OCI-LY7 (cell line): Measurements from ENCODE around the gene P3H3. TPM values are rescaled to one million over a fixed set of nuclear protein-coding genes. Genes with fewer than 3 reads are reported as not detected.
A peak's percentile ranks its signal among the peaks of the same experiment; 100 is the strongest.

ENCODE experiments used
- BruUV-seq: library from RNA; stranded (reverse); fragments of 400-500 nt; replicated peaks from 2 replicates; lab custom pipeline; 2021; lab: Mats Ljungman, UMichigan
- CTCF ChIA-PET: fragments of 300-600 bp; sonication (Branson Sonifier 250); formaldehyde crosslinking; loops from one replicate; lab custom pipeline; 2022; ENCODE audit warnings: antibody characterized with exemption; ENCODE audit not compliant: unreplicated experiment; lab: Charles Lee
- POLR2A ChIA-PET: fragments of 300-600 bp; sonication (Branson Sonifier 250); formaldehyde crosslinking; loops from one replicate; lab custom pipeline; 2022; ENCODE audit warnings: antibody characterized with exemption; lab: Charles Lee
- DNase-seq: peaks from one replicate; pipeline ENCODE4 v3.0.0-alpha.2; 2015; ENCODE audit warnings: low spot score
- H2AFZ ChIP-seq: fragments of 200-600 bp; sonication (generic), shearing (Covaris generic); 2 replicates; pipeline ENCODE4 v1.6.1; 2014; ENCODE audit warnings: mild to moderate bottlenecking, antibody characterized with exemption, low read length, moderate library complexity
- H3K27ac ChIP-seq: fragments of 200-600 bp; sonication (generic); 2 replicates; pipeline ENCODE4 v1.5.1; 2014; ENCODE audit warnings: mixed run types, low read depth, mild to moderate bottlenecking, moderate library complexity, low read length, inconsistent platforms; ENCODE audit not compliant: poor library complexity, severe bottlenecking
- H3K36me3 ChIP-seq: fragments of 200-600 bp; sonication (generic); 2 replicates; pipeline ENCODE4 v1.6.1; 2014; ENCODE audit warnings: mild to moderate bottlenecking, antibody characterized with exemption, low read length, moderate library complexity, mixed read lengths; ENCODE audit not compliant: insufficient read depth
- H3K4me1 ChIP-seq: fragments of 200-600 bp; sonication (generic); 2 replicates; pipeline ENCODE4 v1.5.1; 2014; ENCODE audit warnings: mild to moderate bottlenecking, low read length; ENCODE audit not compliant: insufficient read depth, poor library complexity, severe bottlenecking
- H3K4me2 ChIP-seq: fragments of 200-600 bp; sonication (generic); 2 replicates; pipeline ENCODE4 v1.6.1; 2014; ENCODE audit warnings: mild to moderate bottlenecking, low read length
- H3K4me3 ChIP-seq: fragments of 200-600 bp; sonication (generic); 2 replicates; pipeline ENCODE4 v1.5.1; 2014; ENCODE audit warnings: mild to moderate bottlenecking, low read depth, low read length; ENCODE audit not compliant: poor library complexity, severe bottlenecking
- H3K79me2 ChIP-seq: fragments of 200-600 bp; sonication (generic); 2 replicates; pipeline ENCODE4 v1.6.1; 2016; ENCODE audit warnings: low read depth, mild to moderate bottlenecking, low read length, moderate library complexity, mixed read lengths; ENCODE audit not compliant: insufficient read depth
- H3K9me2 ChIP-seq: fragments of 200-600 bp; sonication (generic); 2 replicates; pipeline ENCODE4 v1.6.1; 2016; ENCODE audit warnings: mild to moderate bottlenecking, low read length, mixed read lengths; ENCODE audit not compliant: insufficient read depth
- H3K9me3 ChIP-seq: fragments of 200-600 bp; sonication (generic); 2 replicates; pipeline ENCODE4 v1.6.1; 2014; ENCODE audit warnings: mild to moderate bottlenecking, mixed run types, low read length, mixed read lengths
- H4K20me1 ChIP-seq: fragments of 200-600 bp; sonication (generic); 2 replicates; pipeline ENCODE4 v1.6.1; 2014; ENCODE audit warnings: mild to moderate bottlenecking, antibody characterized with exemption, low read length, moderate library complexity, mixed read lengths; ENCODE audit not compliant: insufficient read depth
- EZH2phosphoT487 ChIP-seq: fragments of 200-600 bp; sonication (generic); IDR thresholded peaks from 2 replicates; pipeline ENCODE4 v1.6.1; 2018; ENCODE audit warnings: low read depth, borderline replicate concordance, mild to moderate bottlenecking, mixed run types, antibody characterized with exemption, low read length, moderate library complexity, mixed read lengths
- intact Hi-C: fragments of 100-400 bp; cut with micrococcal nuclease; formaldehyde crosslinking; loops from one replicate; pipeline ENCODE4 v1.10.0; 2022; ENCODE audit not compliant: unreplicated experiment
- total RNA-seq, 2 experiments: library from RNA; depleted of rRNA in 1 of 2; stranded (reverse); fragments of >200 nt in 1 of 2; shearing (Covaris generic) in 1 of 2; gene quantifications; 2 replicates each; pipeline ENCODE4 v1.2.3, GENCODE V29; 2014 to 2022
- TF ChIP-seq, protein P1 (sequence below): fragments of 200-600 bp; sonication (generic); conservative IDR thresholded peaks from 2 replicates; pipeline ENCODE4 v1.5.1; 2014; ENCODE audit warnings: mild to moderate bottlenecking, antibody characterized with exemption, low read length, moderate library complexity, mixed read lengths

The P3H3 gene
- total RNA-seq, 2 experiments from 2014 or later, result 0.93 to 1.0 TPM

DNA sequence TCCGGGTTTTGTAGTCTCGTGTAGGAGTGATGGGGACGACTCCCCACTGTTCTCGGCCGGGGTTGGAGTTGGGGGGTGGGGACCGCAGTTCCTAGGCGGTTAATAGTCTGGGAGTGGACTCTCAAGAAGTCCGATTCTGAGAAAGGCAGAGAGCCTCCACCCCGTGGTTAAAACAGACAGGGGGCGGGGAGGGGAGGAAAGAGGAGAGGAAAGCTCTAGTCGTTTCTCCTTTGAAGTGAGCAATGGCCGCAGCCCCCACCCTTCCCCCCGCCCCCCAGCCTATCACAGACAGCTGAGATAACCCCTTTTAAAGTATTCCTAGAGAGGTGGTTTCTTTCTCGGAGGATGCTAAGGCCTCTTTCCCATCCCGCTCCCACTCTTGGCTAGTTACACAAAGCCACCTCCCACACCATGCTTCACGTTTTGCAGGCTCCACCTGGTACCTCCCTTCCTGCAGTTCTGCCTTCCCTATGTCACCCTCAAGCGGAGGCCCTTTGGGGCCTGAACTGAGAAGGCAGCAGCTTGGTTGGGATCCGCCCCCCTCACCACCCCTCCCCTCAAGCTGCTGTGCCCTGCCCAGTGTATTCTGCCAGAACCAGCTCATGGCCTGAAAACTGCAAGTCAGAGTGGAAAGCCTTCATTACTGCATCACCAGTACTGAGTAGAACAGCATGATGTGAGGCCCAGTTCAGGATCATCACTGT lies 24.6 kb downstream of the P3H3 start:
- Histone ChIP-seq H2AFZ (no peak overlapping the region), H3K9me3 (no peaks in the 10 kb centered on the region)
- TF ChIP-seq EZH2phosphoT487, result no peak
- TF ChIP-seq, protein P1, sequence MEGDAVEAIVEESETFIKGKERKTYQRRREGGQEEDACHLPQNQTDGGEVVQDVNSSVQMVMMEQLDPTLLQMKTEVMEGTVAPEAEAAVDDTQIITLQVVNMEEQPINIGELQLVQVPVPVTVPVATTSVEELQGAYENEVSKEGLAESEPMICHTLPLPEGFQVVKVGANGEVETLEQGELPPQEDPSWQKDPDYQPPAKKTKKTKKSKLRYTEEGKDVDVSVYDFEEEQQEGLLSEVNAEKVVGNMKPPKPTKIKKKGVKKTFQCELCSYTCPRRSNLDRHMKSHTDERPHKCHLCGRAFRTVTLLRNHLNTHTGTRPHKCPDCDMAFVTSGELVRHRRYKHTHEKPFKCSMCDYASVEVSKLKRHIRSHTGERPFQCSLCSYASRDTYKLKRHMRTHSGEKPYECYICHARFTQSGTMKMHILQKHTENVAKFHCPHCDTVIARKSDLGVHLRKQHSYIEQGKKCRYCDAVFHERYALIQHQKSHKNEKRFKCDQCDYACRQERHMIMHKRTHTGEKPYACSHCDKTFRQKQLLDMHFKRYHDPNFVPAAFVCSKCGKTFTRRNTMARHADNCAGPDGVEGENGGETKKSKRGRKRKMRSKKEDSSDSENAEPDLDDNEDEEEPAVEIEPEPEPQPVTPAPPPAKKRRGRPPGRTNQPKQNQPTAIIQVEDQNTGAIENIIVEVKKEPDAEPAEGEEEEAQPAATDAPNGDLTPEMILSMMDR, result no peak

DNA sequence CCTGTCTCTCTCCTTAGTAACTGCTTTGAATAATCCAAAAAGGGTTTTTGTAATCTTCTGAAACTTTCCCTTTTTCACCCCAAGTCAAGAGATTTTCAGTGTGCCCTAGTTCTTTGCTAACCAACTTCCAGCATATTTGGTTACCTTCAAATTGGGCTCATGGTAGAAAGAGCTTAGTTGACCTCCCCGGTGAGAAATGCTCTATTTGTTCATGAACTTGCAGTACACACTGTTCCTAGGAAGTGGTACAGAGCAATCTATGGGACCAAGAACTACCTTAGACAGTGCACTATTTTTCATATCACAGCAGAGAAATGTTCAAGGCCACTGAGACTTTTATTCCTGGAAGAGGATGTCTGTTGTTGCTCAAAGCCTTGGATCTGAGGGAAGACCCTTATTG lies 25.4 kb downstream of the P3H3 start:
- peaks cover 67% of the 10 kb centered on the region for H3K36me3 ChIP-seq
- peaks cover 47% of the 10 kb centered on the region for H3K79me2 ChIP-seq
- ChIA-PET CTCF (interaction anchor here (1.6 kb wide), 1 partner anchor 14 kb away, joined by 6 read pairs; the partner anchor contains the start of gene TPI1), POLR2A (interaction anchor here (0.6 to 6.0 kb wide), 8 partner anchors 13 to 307 kb away, joined by 3 to 101 read pairs (median 4); partner anchors contain the start of genes COPS7A, GNB3, MLF2 and TPI1)
- H3K9me2 ChIP-seq, result no peaks in the 10 kb centered on the region
- H3K4me2 ChIP-seq, result peak overlapping the region; percentile 99
- no peak overlapping the region for H2AFZ ChIP-seq
- no peak for DNase-seq
- no peaks in the 10 kb centered on the region for H3K9me3 ChIP-seq
- no peak overlapping the region for H3K27ac ChIP-seq
- peak overlapping the region; percentile 93 for H3K4me3 ChIP-seq
- H4K20me1 ChIP-seq, result peaks cover 6% of the 10 kb centered on the region
- H3K4me1 ChIP-seq, result peaks cover 31% of the 10 kb centered on the region
- intact Hi-C loops, result loop anchor here (5.0 kb wide), 1 partner anchor 119 kb away; the partner anchor contains the start of genes EMG1 and PHB2
- BruUV-seq, result no TSS peak
- TF ChIP-seq EZH2phosphoT487, result no peak
- TF ChIP-seq, protein P1, result no peak

More for the DNA sequence above, 24.6 kb downstream of the P3H3 start:
- peaks cover 6% of the 10 kb centered on the region for H4K20me1 ChIP-seq
- ChIA-PET POLR2A (interaction anchor here (0.6 to 6.0 kb wide), 20 partner anchors 9 to 319 kb away, joined by 3 to 101 read pairs (median 4); partner anchors contain the start of genes COPS7A, ENO2, GAPDH and GNB3), CTCF (interaction anchor here (0.9 to 2.8 kb wide), 4 partner anchors 11 to 107 kb away, joined by 4 to 14 read pairs (median 6); partner anchors contain the start of genes GNB3 and TPI1)
- H3K27ac ChIP-seq, result peak overlapping the region; percentile 30
- BruUV-seq, result no TSS peak
- intact Hi-C loops, result loop anchor here (1.0 to 5.0 kb wide), 3 partner anchors 14 to 119 kb away; partner anchors contain the start of genes EMG1, PHB2, SPSB2 and TPI1
- H3K36me3 ChIP-seq, result peaks cover 67% of the 10 kb centered on the region
- H3K79me2 ChIP-seq, result peaks cover 47% of the 10 kb centered on the region
- H3K4me2 ChIP-seq, result peak overlapping the region; percentile 99
- peak overlapping the region; percentile 93 for H3K4me3 ChIP-seq
- peak; percentile 52 for DNase-seq
- H3K9me2 ChIP-seq, result no peaks in the 10 kb centered on the region
- H3K4me1 ChIP-seq, result peaks cover 35% of the 10 kb centered on the region
